Glutamatergic neuron (in vitro differentiated cells): Measurements from ENCODE around the gene PLSCR3. TPM values are rescaled to one million over a fixed set of nuclear protein-coding genes. Genes with fewer than 3 reads are reported as not detected.

Experiments
- DNase-seq: peaks from one replicate; pipeline ENCODE4 v3.0.0; 2022
- H3K27ac Mint-ChIP-seq: one replicate; pipeline ENCODE4 v1.8.0; 2020; ENCODE audit warnings: mild to moderate bottlenecking, mixed read lengths, inconsistent platforms; ENCODE audit not compliant: unreplicated experiment
- H3K27me3 Mint-ChIP-seq: one replicate; pipeline ENCODE4 v1.8.0; 2020; ENCODE audit warnings: mild to moderate bottlenecking, moderate library complexity, mixed read lengths, inconsistent platforms; ENCODE audit not compliant: unreplicated experiment
- H3K36me3 Mint-ChIP-seq: one replicate; pipeline ENCODE4 v1.8.0; 2020; ENCODE audit warnings: mild to moderate bottlenecking, mixed read lengths, inconsistent platforms; ENCODE audit not compliant: unreplicated experiment
- H3K4me1 Mint-ChIP-seq: one replicate; pipeline ENCODE4 v1.8.0; 2020; ENCODE audit warnings: mild to moderate bottlenecking, low read depth, mixed read lengths, inconsistent platforms; ENCODE audit not compliant: unreplicated experiment
- H3K4me3 Mint-ChIP-seq: one replicate; pipeline ENCODE4 v1.8.0; 2020; ENCODE audit warnings: mild to moderate bottlenecking, mixed read lengths, inconsistent platforms; ENCODE audit not compliant: unreplicated experiment
- H3K9me3 Mint-ChIP-seq: one replicate; pipeline ENCODE4 v1.8.0; 2020; ENCODE audit warnings: mild to moderate bottlenecking, moderate library complexity, mixed read lengths, inconsistent platforms; ENCODE audit not compliant: unreplicated experiment
- total RNA-seq: library from RNA; stranded (reverse); fragmentation: NEBNext Ultra II Directional; extraction: Animal tissue kit (Norgen Biotek cat#: 25700); gene quantifications from one replicate; pipeline ENCODE4 v1.2.1, GENCODE V29; 2021; ENCODE audit not compliant: unreplicated experiment
- TF ChIP-seq, protein P1 (sequence below): fragments of 200-600 bp; sonication (generic); IDR thresholded peaks from one replicate; pipeline ENCODE4 v1.5.0; 2021; ENCODE audit not compliant: partially characterized antibody, unreplicated experiment

PLSCR3 gene
- total RNA-seq, 1 donor from 2014 or later: 78.1 TPM

- TF ChIP-seq, protein P1, sequence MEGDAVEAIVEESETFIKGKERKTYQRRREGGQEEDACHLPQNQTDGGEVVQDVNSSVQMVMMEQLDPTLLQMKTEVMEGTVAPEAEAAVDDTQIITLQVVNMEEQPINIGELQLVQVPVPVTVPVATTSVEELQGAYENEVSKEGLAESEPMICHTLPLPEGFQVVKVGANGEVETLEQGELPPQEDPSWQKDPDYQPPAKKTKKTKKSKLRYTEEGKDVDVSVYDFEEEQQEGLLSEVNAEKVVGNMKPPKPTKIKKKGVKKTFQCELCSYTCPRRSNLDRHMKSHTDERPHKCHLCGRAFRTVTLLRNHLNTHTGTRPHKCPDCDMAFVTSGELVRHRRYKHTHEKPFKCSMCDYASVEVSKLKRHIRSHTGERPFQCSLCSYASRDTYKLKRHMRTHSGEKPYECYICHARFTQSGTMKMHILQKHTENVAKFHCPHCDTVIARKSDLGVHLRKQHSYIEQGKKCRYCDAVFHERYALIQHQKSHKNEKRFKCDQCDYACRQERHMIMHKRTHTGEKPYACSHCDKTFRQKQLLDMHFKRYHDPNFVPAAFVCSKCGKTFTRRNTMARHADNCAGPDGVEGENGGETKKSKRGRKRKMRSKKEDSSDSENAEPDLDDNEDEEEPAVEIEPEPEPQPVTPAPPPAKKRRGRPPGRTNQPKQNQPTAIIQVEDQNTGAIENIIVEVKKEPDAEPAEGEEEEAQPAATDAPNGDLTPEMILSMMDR: no peak
- H3K27me3 Mint-ChIP-seq: peaks cover 11% of the 10 kb centered on the region
- no peak overlapping the region for H3K27ac Mint-ChIP-seq
- no peak for DNase-seq
- H3K4me3 Mint-ChIP-seq: no peak overlapping the region
- no peaks in the 10 kb centered on the region for H3K4me1 Mint-ChIP-seq
- H3K36me3 Mint-ChIP-seq: no peaks in the 10 kb centered on the region
- H3K9me3 Mint-ChIP-seq: peaks cover 5% of the 10 kb centered on the region
Observed at GRCh38 chr17:7426896-7427489, 32.7 kb upstream of the PLSCR3 start.

DNA sequence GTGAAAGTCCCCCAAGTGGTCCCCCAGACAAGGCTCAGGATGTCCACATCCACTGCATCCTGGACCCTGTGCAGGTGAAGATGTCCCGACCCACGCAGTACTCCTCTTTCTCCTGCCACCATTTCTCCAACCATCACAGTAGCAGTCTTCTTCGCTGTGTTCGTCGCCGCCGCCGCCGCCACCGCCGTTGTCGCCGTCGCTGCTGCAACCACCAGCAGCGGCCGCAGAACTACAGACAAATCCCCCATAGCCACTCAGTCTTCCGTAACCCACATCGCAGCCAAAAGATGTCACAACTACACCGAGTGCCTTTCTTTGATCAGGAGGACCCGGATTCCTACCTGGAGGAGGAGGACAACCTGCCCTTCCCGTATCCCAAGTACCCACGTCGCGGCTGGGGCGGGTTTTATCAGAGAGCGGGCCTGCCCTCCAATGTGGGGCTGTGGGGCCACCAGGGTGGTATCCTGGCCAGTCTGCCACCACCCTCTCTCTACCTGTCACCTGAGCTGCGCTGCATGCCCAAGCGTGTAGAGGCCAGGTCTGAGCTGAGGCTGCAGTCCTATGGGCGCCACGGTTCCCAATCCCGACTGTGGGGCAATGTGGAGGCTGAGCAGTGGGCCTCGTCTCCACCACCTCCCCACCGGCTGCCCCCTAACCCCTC, 32.0 kb upstream of the PLSCR3 start:
- H3K27ac Mint-ChIP-seq: no peak overlapping the region

GRCh38 chr17:7425756-7426155, 31.4 kb upstream of the PLSCR3 start:
- TF ChIP-seq, protein P1: no peak
- DNase-seq: no peak
- Mint-ChIP-seq H3K4me1 (peaks cover 5% of the 10 kb centered on the region), H3K4me3 (no peak overlapping the region), H3K27me3 (peaks cover 13% of the 10 kb centered on the region), H3K27ac (no peak overlapping the region), H3K9me3 (peaks cover 2% of the 10 kb centered on the region), H3K36me3 (no peaks in the 10 kb centered on the region)

More for the DNA sequence above, 32.0 kb upstream of the PLSCR3 start:
- TF ChIP-seq, protein P1: no peak
- Mint-ChIP-seq H3K4me1 (peaks cover 2% of the 10 kb centered on the region), H3K36me3 (no peaks in the 10 kb centered on the region), H3K9me3 (peaks cover 3% of the 10 kb centered on the region), H3K4me3 (no peak overlapping the region), H3K27me3 (peaks cover 13% of the 10 kb centered on the region)
- DNase-seq: no peak

GRCh38 chr17:7425316-7425715, 31.0 kb upstream of the PLSCR3 start, which contains the start of gene SPEM2:
SPEM2 (plus strand) TSS chr17:7425616; CDS start chr17:7425689, 73 bp downstream.
- peaks cover 2% of the 10 kb centered on the region for H3K9me3 Mint-ChIP-seq
- TF ChIP-seq, protein P1: no peak
- no peak for DNase-seq
- no peak within 1 kb of the TSS for H3K27ac Mint-ChIP-seq
- H3K36me3 Mint-ChIP-seq: no peaks in the 10 kb centered on the region
- peaks cover 6% of the 10 kb centered on the region for H3K4me1 Mint-ChIP-seq
- H3K4me3 Mint-ChIP-seq: no peak within 1 kb of the TSS
- H3K27me3 Mint-ChIP-seq: peaks cover 12% of the 10 kb centered on the region

DNA sequence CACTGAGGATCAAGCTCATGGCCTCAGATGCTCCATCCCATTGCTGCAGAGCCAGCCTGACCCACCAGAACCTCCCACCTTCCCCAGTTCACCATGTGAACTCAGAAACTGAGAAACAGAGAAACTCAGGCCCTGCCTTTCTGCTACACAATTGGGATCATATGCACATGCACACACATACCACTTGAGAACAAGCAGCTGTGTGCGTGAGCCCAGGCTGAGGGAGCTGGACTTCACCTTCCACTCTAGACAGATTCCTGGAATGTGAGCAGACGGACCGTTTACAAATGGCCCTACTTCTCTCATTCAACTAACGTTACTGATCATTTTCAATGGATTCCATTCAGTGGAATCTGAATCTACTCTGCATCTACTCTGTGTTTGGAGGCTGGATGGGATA, 29.4 kb upstream of the PLSCR3 start:
- no peak overlapping the region for H3K27ac Mint-ChIP-seq
- H3K27me3 Mint-ChIP-seq: peaks cover 15% of the 10 kb centered on the region
- TF ChIP-seq, protein P1: no peak
- peaks cover 6% of the 10 kb centered on the region for H3K9me3 Mint-ChIP-seq
- no peaks in the 10 kb centered on the region for H3K36me3 Mint-ChIP-seq
- no peak overlapping the region for H3K4me3 Mint-ChIP-seq
- no peak for DNase-seq
- H3K4me1 Mint-ChIP-seq: peaks cover 19% of the 10 kb centered on the region
